A172 (cell line): ENCODE data around the gene POLR2I. TPM values are rescaled to one million over a fixed set of nuclear protein-coding genes. Genes with fewer than 3 reads are reported as not detected.
"Not testable (repeated sequence)": the region's sequence is repeated elsewhere in the genome, so short reads cannot be mapped to it uniquely, and the experiment has no call there.

Source experiments
- DNase-seq: peaks from one replicate; pipeline ENCODE4 v3.0.0-alpha.2; 2015; ENCODE audit warnings: low spot score
- total RNA-seq: library from RNA; depleted of rRNA; stranded (reverse); fragments of >200 nt; shearing (Covaris generic); gene quantifications from 2 replicates; pipeline ENCODE4 v1.2.3, GENCODE V29; 2014

Gene POLR2I
- total RNA-seq, 1 experiment from 2014 or later = 132 TPM

DNA sequence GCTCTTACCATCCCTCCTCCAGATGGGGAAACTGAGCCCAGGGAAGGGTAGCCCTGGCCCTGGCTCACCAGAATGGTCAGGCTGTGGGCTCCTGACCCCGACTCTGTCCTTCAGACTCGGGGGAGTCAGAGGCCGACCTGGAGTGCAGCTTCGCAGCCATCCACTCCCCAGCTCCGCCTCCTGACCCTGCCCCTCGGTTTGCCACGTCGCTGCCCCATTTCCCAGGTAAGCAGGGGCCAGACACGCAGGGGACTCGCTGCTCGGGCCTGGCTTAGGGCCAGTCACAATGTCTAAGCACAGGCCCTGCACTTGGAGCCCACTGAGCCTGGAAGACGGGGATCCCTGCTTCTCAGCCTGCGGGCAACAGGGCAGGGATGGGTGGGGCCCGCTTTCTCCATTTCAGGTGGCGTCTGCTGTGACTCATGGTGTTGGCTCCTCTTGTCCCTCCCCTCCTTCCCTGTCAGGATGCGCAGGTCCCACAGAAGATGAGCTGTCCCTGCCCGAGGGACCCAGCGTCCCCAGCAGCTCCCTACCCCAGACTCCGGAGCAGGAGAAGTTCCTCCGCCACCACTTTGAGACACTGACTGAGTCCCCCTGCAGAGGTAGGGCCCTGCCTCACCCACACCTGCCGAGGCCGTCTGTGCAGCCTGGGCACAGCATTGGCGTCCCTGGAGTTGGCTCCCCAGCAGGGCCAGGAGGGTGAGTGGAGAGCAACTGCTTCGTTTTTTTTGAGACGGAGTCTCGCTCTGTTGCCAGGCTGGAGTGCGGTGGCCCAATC lies 12.9 kb downstream of the POLR2I start:
- DNase-seq = peak; percentile 56

- DNase-seq = no peak
Measured at GRCh38 chr19:36100476-36100875, 14.2 kb downstream of the POLR2I start.

GRCh38 chr19:36099166-36099785 lies 15.4 kb downstream of the POLR2I start:
- DNase-seq = no peak

- no peak for DNase-seq
Measured at GRCh38 chr19:36097036-36097435, 17.6 kb downstream of the POLR2I start.

GRCh38 chr19:36093687-36094086 lies 21.0 kb downstream of the POLR2I start:
- no peak for DNase-seq

GRCh38 chr19:36093146-36093662 lies 21.5 kb downstream of the POLR2I start:
- DNase-seq = no peak

DNA sequence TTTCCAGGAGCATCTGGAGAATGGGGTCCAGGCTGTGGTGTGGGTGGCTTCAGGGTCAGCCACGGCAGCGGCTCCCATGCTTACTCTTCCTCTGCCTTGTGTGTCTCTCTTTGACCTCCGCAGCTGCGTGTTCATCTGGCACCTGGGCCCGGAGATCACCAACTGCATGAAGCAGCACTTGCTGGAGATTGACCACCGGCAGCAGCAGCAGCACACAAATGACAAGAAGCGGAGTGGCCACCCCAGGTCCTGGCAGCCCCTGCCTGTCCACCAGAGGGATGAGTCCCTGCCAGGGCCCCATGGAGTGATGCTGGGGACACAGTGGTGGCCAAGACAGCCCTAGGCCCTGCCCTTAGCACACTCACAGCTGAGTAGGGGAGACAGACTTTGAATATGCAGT lies 22.1 kb downstream of the POLR2I start:
- no peak for DNase-seq

DNA sequence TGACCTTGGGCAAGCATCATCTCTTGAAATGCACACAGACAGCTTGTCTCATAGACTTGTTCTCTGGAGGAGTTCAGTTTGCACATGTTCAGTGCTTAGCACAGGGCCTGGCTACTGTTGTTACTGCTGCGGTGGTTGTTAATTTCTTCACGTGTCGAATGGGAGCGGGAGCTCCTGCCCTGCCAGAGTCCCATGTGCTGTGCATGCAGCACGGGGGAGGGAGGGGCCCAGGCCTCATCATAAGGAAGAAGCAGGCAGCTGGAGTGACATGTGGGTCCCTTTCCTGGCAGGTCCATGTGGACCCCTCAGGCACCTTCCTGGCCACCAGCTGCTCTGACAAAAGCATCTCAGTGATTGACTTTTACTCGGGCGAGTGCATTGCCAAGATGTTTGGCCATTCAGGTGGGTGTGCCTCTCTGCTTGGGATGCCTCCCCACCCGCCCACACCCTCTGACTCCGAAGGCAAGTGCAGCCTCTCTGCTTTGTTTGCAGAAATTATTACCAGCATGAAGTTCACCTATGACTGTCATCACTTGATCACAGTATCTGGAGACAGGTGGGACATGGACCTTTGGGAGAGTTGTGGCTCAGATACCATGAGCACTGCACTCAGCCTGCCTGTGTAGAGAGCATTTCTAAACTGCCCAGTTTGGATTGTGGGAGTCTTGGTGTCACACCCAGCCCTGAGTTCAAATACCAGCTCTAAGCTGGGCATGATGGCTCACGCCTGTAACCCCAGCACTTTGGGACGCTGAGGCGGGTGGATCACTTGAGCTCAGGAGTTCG lies 23.6 kb downstream of the POLR2I start:
- DNase-seq = no peak

- no peak for DNase-seq
Measured at GRCh38 chr19:36089847-36090246, 24.8 kb downstream of the POLR2I start.

DNA sequence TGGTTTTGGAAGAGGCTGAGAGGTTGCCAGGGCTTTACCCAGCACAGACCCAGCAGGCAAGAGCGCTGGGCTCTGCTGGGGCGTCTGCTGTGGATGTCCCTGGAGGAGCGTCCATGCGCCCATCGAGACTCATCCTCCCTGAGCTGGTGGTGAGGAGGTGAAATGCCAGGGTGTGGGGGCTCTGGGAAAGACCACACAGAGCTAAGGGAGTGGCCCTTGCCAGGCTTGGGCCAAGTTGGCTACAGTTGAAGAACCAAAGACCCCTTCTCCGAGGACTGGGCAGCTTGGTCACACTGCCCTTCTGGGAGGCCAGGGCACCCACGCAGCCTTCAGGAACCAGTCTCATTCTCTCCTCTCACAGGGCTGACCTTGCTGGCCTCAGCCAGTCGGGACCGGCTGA lies 28.3 kb downstream of the POLR2I start:
- no peak for DNase-seq

DNA sequence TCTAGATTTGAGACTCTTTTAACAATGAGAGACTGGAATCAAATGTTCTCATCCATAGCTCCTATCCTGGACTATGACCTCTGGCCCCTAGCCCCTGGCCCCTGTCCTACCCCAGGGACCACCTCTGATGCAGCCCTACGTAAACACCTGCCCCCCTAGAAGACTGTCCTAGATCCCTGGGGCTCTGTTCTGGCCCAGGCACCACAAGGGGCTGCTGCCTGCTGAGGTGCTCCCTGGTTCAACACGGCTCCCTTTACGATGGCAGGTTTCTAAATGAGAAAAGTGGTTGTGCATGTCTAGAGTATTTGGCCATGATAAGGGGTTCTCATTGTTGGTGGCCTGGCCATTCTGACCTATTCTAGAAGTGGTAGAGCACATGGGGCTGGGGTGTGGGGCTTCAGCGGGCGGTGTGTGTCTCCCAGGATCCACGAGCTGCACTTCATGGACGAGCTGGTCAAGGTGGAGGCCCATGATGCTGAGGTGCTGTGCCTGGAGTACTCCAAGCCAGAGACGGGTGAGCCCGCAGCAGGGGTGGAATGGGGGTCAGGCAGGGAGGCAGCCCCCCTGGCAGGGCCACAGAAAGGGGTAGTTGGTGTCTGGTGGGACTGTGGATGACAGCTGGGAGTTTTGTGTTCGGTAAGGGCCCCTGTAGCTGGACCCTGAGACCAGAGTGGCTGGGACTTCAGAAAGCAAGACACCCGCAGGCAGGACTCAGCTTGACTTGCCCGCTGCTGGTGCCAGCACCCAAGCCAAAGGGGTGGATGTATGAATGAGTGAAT lies 30.3 kb downstream of the POLR2I start:
- DNase-seq = no peak

GRCh38 chr19:36082916-36083315 lies 31.8 kb downstream of the POLR2I start:
- no peak for DNase-seq

DNA sequence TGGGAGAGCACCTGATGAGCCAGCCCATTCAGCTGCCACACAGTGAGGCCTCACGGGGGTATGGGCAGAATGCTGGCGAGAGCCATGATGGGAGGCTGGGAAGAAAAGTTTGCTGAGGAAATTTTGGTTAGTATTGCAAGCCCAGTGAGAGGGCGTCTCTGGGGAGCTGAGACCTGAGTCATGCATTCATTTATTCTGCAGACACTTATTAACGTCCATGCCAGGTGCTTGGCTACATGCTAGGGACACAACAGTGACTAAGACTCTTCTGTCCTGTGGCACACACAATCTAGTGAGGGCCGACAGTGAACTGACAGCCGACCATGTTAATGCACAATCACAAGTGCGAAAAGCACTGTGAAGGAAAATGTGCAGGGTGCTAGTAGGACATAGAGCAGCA lies 32.8 kb downstream of the POLR2I start:
- DNase-seq = no peak

DNA sequence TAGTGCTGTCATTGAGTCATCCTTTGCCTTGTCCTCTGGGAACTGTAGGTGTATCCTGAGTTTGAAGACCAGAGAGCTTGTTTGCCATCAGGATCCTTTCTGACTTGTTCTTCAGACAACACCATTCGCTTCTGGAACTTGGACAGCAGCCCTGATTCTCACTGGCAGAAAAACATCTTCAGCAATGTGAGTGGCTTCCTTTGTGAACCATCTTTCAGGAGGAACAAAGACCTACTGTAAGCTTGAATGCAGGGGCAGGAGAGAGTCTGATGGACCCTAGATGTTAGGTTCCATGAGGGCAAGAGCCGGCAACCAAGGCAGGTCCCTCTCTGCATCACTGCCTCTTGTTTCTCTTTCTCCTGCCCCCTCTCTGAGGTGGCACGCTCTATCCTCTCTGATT lies 33.3 kb downstream of the POLR2I start:
- DNase-seq = no peak

GRCh38 chr19:36079389-36079945 lies 35.2 kb downstream of the POLR2I start:
- no peak for DNase-seq

GRCh38 chr19:36073121-36073876 lies 41.4 kb downstream of the POLR2I start:
- DNase-seq = no peak

GRCh38 chr19:36072081-36072480 lies 42.6 kb downstream of the POLR2I start:
- no peak for DNase-seq

DNA sequence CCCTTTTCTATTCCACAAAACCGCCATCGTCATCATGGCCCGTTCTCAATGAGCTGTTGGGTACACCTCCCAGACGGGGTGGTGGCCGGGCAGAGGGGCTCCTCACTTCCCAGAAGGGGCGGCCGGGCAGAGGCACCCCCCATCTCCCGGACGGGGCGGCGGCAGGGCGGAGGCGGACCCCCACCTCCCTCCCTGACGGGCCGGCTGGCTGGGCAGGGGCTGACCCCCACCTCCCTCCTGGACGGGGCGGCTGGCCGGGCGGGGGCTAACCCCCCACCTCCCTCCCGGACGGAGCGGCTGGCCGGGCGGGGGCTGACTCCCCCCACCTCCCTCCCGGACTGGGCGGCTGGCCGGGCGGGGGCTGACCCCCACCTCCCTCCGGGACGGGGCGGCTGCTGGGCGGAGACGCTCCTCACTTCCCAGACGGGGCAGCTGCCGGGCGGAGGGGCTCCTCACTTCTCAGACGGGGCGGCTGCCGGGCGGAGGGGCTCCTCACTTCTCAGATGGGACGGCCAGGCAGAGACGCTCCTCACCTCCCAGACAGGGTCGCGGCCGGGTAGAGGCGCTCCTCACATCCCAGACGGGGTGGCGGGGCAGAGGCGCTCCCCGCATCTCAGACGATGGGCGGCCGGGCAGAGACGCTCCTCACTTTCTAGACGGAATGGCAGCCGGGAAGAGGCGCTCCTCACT lies 45.7 kb downstream of the POLR2I start:
- not testable (repeated sequence) for DNase-seq

DNA sequence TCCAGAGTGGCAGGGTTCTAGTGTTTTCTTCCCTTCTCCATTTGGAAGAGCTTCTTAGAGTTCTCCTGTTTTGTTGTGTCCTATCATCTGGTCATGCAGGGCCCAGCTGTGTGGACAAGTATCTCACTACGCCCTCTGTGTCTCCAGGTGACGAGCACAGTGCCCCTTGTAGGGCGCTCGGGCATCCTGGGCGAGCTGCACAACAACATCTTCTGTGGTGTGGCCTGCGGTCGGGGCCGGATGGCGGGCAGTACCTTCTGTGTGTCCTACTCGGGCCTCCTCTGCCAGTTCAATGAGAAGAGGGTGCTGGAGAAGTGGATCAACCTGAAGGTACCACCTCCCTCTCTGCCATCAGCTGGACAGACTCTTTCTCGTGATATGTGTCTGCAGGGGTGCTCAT lies 47.0 kb downstream of the POLR2I start:
- no peak for DNase-seq

- DNase-seq = no peak
Measured at GRCh38 chr19:36064826-36065225, 49.8 kb downstream of the POLR2I start.
